ENCODE results near the gene MSRB1. TPM values are rescaled to one million over a fixed set of nuclear protein-coding genes. Genes with fewer than 3 reads are reported as not detected.

The MSRB1 gene
- total and polyA plus RNA-seq, 2 of the 13 experiments (the other 11 are each of a cell fraction or from before 2014, with no cell fraction given), result 32.1 to 75.4 TPM

DNA sequence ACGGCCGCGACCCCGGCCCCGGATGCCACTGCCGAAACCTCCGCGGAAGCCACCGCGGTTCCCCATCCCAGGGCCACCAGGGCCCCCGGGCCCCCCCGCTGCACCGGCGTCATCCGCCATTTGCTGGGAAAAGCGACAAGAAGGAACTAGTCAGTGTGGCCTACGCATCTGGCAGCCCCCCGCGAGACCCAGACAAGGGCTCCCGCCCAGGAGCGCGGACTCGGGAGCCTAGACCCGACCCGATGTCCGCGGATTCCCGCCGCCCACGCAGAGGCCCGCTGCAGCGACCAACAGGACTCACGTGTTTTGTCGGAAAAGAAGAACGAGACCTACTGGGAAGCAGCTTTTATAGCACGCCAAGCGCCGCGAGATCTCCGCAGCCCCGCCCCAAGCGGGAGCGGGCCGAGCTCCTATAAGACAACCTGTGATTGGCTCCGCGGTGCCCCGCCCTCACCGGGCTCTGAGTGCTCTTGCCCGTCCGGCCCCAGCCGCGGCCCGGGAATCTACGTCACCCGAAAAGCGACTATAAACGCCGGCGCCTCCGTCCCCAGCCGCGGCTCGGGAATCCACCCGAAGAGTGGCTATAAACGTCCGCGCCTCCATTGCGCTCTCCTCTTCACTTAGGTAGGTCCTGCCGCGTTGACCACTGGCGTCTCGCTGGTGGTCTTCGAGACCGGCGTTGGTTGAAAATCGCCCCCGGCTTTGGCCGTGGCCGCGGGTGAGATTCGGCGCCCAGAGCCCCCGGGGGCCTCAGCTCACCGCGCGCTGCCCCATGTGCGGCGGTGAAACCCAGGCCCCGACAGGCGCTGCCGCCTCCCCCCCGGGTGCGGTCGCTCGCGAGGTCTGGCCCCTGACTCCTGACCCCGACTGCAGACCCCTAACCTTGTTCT lies 21.8 kb upstream of the MSRB1 start, which contains the start of gene RPS2 (continued):
- TF ChIP-seq, protein P1, sequence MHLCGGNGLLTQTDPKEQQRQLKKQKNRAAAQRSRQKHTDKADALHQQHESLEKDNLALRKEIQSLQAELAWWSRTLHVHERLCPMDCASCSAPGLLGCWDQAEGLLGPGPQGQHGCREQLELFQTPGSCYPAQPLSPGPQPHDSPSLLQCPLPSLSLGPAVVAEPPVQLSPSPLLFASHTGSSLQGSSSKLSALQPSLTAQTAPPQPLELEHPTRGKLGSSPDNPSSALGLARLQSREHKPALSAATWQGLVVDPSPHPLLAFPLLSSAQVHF (CRISPR knock-in tag; IDR thresholded peaks at IDR 0.05), result no peak; the same call in 1 of the 2 replicates
- TF ChIP-seq ARID2 (CRISPR knock-in tag; IDR thresholded peaks at IDR 0.05; ENCODE audit: borderline replicate concordance) (no peak), ARHGAP35 (CRISPR knock-in tag; IDR thresholded peaks at IDR 0.05; ENCODE audit: borderline replicate concordance) (no peak), ZNF614 (CRISPR knock-in tag; IDR thresholded peaks at IDR 0.05; ENCODE audit: borderline replicate concordance) (peak; percentile 81; the same call in 1 of the 2 replicates), IKZF1 (IDR thresholded peaks at IDR 0.05) (no peak), ZNF550 (CRISPR knock-in tag; IDR thresholded peaks at IDR 0.05; ENCODE audit: borderline replicate concordance) (no peak), ZNF7 (CRISPR knock-in tag; IDR thresholded peaks at IDR 0.05) (no peak), NCOA1 (CRISPR knock-in tag; IDR thresholded peaks at IDR 0.05) (no peak; the same call in 1 of the 2 replicates), HMG20B (CRISPR knock-in tag; conservative IDR thresholded peaks at IDR 0.05) (no peak; the same call in 1 of the 2 replicates), CC2D1A (CRISPR knock-in tag; IDR thresholded peaks at IDR 0.05) (no peak), HMG20A (CRISPR knock-in tag; IDR thresholded peaks at IDR 0.05; ENCODE audit: borderline replicate concordance) (no peak), ZBTB10 (CRISPR knock-in tag; IDR thresholded peaks at IDR 0.05; ENCODE audit: borderline replicate concordance) (0 out of 2 replicates have a peak, but pooled peaks have one; percentile 46)
- TF ChIP-seq, protein P2, sequence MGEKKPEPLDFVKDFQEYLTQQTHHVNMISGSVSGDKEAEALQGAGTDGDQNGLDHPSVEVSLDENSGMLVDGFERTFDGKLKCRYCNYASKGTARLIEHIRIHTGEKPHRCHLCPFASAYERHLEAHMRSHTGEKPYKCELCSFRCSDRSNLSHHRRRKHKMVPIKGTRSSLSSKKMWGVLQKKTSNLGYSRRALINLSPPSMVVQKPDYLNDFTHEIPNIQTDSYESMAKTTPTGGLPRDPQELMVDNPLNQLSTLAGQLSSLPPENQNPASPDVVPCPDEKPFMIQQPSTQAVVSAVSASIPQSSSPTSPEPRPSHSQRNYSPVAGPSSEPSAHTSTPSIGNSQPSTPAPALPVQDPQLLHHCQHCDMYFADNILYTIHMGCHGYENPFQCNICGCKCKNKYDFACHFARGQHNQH (CRISPR knock-in tag; IDR thresholded peaks at IDR 0.05), result peak; percentile 77
- TF ChIP-seq, protein P3, sequence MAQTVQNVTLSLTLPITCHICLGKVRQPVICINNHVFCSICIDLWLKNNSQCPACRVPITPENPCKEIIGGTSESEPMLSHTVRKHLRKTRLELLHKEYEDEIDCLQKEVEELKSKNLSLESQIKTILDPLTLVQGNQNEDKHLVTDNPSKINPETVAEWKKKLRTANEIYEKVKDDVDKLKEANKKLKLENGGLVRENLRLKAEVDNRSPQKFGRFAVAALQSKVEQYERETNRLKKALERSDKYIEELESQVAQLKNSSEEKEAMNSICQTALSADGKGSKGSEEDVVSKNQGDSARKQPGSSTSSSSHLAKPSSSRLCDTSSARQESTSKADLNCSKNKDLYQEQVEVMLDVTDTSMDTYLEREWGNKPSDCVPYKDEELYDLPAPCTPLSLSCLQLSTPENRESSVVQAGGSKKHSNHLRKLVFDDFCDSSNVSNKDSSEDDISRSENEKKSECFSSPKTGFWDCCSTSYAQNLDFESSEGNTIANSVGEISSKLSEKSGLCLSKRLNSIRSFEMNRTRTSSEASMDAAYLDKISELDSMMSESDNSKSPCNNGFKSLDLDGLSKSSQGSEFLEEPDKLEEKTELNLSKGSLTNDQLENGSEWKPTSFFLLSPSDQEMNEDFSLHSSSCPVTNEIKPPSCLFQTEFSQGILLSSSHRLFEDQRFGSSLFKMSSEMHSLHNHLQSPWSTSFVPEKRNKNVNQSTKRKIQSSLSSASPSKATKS (CRISPR knock-in tag; IDR thresholded peaks at IDR 0.05), result no peak
- TF ChIP-seq, protein P4, sequence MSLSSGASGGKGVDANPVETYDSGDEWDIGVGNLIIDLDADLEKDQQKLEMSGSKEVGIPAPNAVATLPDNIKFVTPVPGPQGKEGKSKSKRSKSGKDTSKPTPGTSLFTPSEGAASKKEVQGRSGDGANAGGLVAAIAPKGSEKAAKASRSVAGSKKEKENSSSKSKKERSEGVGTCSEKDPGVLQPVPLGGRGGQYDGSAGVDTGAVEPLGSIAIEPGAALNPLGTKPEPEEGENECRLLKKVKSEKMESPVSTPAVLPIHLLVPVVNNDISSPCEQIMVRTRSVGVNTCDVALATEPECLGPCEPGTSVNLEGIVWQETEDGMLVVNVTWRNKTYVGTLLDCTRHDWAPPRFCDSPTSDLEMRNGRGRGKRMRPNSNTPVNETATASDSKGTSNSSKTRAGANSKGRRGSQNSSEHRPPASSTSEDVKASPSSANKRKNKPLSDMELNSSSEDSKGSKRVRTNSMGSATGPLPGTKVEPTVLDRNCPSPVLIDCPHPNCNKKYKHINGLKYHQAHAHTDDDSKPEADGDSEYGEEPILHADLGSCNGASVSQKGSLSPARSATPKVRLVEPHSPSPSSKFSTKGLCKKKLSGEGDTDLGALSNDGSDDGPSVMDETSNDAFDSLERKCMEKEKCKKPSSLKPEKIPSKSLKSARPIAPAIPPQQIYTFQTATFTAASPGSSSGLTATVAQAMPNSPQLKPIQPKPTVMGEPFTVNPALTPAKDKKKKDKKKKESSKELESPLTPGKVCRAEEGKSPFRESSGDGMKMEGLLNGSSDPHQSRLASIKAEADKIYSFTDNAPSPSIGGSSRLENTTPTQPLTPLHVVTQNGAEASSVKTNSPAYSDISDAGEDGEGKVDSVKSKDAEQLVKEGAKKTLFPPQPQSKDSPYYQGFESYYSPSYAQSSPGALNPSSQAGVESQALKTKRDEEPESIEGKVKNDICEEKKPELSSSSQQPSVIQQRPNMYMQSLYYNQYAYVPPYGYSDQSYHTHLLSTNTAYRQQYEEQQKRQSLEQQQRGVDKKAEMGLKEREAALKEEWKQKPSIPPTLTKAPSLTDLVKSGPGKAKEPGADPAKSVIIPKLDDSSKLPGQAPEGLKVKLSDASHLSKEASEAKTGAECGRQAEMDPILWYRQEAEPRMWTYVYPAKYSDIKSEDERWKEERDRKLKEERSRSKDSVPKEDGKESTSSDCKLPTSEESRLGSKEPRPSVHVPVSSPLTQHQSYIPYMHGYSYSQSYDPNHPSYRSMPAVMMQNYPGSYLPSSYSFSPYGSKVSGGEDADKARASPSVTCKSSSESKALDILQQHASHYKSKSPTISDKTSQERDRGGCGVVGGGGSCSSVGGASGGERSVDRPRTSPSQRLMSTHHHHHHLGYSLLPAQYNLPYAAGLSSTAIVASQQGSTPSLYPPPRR (CRISPR knock-in tag; IDR thresholded peaks at IDR 0.05; ENCODE audit: borderline replicate concordance), result no peak

Measured in HepG2 (cell line).